ENCODE data around the gene AMN. TPM values are rescaled to one million over a fixed set of nuclear protein-coding genes. Genes with fewer than 3 reads are reported as not detected.
A peak's percentile ranks its signal among the peaks of the same experiment; 100 is the strongest.

The AMN gene
- total RNA-seq, 2 experiments from 2014 or later: 1.0 to 1.4 TPM

DNA sequence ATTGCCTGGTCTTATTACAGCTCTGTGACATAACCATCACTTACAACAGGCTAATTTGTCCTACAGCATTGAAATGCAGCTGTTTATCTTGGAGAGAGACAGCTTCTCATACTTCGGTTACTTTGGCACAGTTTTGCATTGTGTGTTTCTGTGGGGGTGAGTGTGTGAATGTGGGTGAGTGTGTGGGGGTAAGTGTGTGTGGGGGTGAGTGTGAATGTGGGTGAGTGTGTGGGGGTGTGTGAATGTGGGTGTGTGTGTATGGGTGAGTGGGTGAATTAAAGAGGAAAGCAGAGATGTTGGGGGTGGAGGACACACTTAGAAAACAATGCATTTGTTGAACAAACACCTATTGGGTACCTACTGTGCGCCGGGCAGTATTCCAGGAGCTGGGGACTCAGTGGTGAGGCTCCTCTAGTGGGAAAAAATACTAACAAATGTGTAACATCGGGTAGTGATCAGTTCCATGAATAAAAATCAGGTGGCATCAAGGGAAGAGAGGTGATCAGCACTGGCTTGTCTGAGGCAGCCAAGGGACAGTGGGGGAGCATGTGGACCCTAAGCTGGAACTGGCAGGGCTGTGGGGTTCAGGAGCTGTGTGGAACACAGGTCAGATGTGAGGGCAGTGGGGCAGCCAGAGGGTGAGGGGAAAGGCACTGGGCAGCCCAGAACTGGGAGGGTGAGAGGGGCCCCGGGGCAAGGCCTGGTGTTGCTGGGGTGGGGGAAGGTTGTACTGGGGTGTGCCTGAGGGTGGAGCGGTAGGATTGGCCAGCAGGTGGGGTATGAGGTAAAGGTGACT, 44.1 kb upstream of the AMN start:
- peak; percentile 34 for ATAC-seq
- H3K4me1 Mint-ChIP-seq (ENCODE audit: low read depth): peaks cover 3% of the 10 kb centered on the region
- no peaks in the 10 kb centered on the region for H3K9me3 Mint-ChIP-seq
- CTCF ChIA-PET: interaction anchor here (0.8 to 1.5 kb wide), 3 partner anchors 9 to 184 kb away, joined by 3 to 5 read pairs (median 3); no protein-coding TSS in a partner anchor
- POLR2A ChIA-PET: interaction anchor here (0.8 to 1.2 kb wide), 2 partner anchors 18 to 127 kb away, joined by 3 read pairs; no protein-coding TSS in a partner anchor
- H3K27ac Mint-ChIP-seq: no peak overlapping the region
- peaks cover 27% of the 10 kb centered on the region for H3K36me3 Mint-ChIP-seq (ENCODE audit: low read depth)
- TF ChIP-seq, protein P1, sequence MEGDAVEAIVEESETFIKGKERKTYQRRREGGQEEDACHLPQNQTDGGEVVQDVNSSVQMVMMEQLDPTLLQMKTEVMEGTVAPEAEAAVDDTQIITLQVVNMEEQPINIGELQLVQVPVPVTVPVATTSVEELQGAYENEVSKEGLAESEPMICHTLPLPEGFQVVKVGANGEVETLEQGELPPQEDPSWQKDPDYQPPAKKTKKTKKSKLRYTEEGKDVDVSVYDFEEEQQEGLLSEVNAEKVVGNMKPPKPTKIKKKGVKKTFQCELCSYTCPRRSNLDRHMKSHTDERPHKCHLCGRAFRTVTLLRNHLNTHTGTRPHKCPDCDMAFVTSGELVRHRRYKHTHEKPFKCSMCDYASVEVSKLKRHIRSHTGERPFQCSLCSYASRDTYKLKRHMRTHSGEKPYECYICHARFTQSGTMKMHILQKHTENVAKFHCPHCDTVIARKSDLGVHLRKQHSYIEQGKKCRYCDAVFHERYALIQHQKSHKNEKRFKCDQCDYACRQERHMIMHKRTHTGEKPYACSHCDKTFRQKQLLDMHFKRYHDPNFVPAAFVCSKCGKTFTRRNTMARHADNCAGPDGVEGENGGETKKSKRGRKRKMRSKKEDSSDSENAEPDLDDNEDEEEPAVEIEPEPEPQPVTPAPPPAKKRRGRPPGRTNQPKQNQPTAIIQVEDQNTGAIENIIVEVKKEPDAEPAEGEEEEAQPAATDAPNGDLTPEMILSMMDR (IDR thresholded peaks at IDR 0.05): no peak
- H3K27me3 Mint-ChIP-seq: no peaks in the 10 kb centered on the region
- intact Hi-C loops (cut with micrococcal nuclease): no loop called here
- DNase-seq: no peak
- no peak overlapping the region for H3K4me3 Mint-ChIP-seq

DNA sequence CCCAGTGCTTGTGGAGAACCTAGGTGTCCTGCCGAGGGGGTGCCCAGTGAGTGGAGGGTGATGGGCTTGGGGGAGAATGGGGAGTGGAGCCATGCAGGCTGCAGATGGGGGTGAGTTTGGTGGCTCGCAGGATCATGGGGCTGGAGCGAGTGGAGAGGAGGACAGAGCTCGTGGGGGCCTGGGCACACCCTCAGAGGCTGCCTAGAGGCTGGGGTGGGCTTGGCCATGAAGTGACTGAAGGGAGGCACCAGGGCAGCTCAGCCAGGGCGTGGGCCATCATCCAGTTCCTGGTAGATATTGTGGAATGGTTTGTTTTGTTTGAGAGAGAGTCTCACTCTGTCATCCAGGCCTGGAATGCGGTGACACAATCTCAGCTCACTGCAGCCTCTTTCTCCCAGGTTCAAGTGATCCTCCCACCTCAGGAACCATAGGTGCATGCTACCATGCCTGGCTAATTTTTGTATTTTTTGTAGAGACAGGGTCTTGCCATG, 43.4 kb upstream of the AMN start:
- Mint-ChIP-seq H3K4me1 (ENCODE audit: low read depth) (peaks cover 3% of the 10 kb centered on the region), H3K27ac (no peak overlapping the region)
- TF ChIP-seq, protein P1 (IDR thresholded peaks at IDR 0.05): no peak

DNA sequence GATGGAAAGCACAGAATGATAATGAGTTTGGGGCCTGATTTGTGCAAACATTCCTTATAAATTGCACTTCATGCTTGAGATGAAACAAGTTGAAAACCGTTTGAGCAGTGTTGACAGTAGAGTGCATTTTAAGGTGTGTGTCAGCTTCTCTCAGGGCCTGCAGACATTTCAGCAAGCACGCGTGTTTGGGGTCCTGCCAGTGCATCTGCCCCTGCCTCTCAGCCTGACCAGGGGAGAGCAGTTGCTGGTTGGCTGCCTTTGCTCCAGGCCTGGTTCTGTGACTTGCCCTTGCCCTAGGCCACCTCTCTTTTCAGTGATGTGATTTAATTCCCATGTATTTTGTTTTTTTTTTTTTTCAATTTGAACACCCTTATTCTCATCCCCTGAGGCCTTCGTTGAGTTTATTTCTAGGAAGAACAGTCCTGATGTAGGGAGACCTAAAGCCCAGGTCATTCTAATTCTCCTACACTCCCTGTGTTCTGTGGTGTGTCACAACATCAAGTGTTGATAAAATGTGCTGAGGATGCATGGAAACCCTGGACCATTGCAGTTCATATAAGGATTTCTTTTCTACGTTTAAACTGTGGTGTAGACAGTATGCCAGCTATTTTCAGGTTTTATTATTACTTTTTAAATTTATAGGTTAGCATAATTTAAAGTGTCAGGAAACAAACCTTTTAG, 40.1 kb upstream of the AMN start:
- Mint-ChIP-seq H3K4me1 (ENCODE audit: low read depth) (peaks cover 3% of the 10 kb centered on the region), H3K4me3 (no peak overlapping the region)
- intact Hi-C loops (cut with micrococcal nuclease): no loop called here

More for the DNA sequence above, 43.4 kb upstream of the AMN start:
- ChIA-PET POLR2A (no interaction called here), CTCF (interaction anchor here (1.5 kb wide), 1 partner anchor 184 kb away, joined by 5 read pairs; no protein-coding TSS in a partner anchor)
- Mint-ChIP-seq H3K9me3 (no peaks in the 10 kb centered on the region), H3K36me3 (ENCODE audit: low read depth) (peaks cover 31% of the 10 kb centered on the region), H3K27me3 (no peaks in the 10 kb centered on the region), H3K4me3 (no peak overlapping the region)
- no peak for ATAC-seq
- intact Hi-C loops (cut with micrococcal nuclease): no loop called here
- DNase-seq: no peak

DNA sequence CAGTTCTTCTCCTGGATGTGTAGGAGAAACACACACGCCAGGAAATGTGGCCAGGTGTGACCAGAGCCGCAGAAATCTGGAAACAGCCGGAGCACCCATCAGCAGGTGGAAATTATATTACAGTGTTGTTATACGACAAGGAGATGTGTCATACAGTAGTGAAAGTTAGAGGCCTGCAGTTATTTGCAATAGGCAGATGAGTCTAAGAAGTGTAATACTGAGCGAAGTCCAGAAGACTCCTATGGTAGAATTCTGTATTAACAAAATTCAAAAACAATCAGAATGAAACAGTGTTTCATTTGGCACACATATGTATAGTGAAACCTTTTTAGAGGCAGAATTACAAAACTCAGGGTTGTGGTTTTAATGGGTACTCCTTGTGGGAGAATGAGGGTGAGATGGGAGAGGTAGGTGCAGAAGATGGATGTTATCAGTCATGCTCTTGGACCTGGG, 39.3 kb upstream of the AMN start:
- Mint-ChIP-seq H3K27ac (peak overlapping the region; percentile 21), H3K9me3 (no peaks in the 10 kb centered on the region), H3K4me1 (ENCODE audit: low read depth) (peaks cover 3% of the 10 kb centered on the region), H3K27me3 (no peaks in the 10 kb centered on the region), H3K4me3 (no peak overlapping the region), H3K36me3 (ENCODE audit: low read depth) (peaks cover 41% of the 10 kb centered on the region)
- ChIA-PET POLR2A (no interaction called here), CTCF (no interaction called here)
- DNase-seq (no peak), ATAC-seq (peak; percentile 66)
- TF ChIP-seq, protein P1 (IDR thresholded peaks at IDR 0.05): no peak
- intact Hi-C loops (cut with micrococcal nuclease): no loop called here

More for the DNA sequence above, 40.1 kb upstream of the AMN start:
- Mint-ChIP-seq H3K9me3 (no peaks in the 10 kb centered on the region), H3K27me3 (no peaks in the 10 kb centered on the region), H3K27ac (no peak overlapping the region), H3K36me3 (ENCODE audit: low read depth) (peaks cover 39% of the 10 kb centered on the region)
- TF ChIP-seq, protein P1 (IDR thresholded peaks at IDR 0.05): no peak
- ChIA-PET POLR2A (no interaction called here), CTCF (interaction anchor here (1.9 kb wide), 1 partner anchor 188 kb away, joined by 9 read pairs; no protein-coding TSS in a partner anchor)
- no peak for DNase-seq
- no peak for ATAC-seq

Data from activated CD8-positive, alpha-beta T cell treated with anti-CD3 and anti-CD28 coated beads for 36 hours (primary cell).